HG02943 (cell line): ENCODE measurements around the gene NLK.

Experiments
- ATAC-seq: cut with Tn5 transposase; IDR thresholded peaks from one replicate; pipeline ENCODE4 v1.9.1; 2021; ENCODE audit warnings: mild to moderate bottlenecking, low read depth, moderate library complexity; ENCODE audit not compliant: unreplicated experiment

NLK gene

DNA sequence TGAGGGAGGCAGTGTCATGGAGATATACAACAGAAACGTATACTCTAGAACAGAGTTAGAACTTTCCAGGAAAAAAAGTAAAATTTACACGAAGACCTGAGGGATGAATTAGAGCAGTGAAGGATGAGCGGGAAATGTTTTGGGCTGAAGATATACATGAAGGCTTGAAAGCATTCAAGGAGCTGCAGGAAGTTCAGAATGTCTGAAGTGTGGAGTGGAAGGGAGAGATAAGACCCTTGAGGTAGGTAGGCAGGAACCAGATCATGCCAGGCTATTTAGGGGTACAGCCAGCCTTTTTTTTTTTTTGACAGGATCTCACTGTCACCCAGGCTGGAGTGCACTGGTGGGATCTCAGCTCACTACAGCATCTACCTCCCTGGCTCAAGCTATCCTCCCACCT, 3.2 kb upstream of the NLK start:
- no peak for ATAC-seq

GRCh38 chr17:28040406-28040805, 2.1 kb upstream of the NLK start:
- ATAC-seq, result no peak

- ATAC-seq, result peak; percentile 89
Measured at GRCh38 chr17:28041068-28041843, 1.2 kb upstream of the NLK start.

DNA sequence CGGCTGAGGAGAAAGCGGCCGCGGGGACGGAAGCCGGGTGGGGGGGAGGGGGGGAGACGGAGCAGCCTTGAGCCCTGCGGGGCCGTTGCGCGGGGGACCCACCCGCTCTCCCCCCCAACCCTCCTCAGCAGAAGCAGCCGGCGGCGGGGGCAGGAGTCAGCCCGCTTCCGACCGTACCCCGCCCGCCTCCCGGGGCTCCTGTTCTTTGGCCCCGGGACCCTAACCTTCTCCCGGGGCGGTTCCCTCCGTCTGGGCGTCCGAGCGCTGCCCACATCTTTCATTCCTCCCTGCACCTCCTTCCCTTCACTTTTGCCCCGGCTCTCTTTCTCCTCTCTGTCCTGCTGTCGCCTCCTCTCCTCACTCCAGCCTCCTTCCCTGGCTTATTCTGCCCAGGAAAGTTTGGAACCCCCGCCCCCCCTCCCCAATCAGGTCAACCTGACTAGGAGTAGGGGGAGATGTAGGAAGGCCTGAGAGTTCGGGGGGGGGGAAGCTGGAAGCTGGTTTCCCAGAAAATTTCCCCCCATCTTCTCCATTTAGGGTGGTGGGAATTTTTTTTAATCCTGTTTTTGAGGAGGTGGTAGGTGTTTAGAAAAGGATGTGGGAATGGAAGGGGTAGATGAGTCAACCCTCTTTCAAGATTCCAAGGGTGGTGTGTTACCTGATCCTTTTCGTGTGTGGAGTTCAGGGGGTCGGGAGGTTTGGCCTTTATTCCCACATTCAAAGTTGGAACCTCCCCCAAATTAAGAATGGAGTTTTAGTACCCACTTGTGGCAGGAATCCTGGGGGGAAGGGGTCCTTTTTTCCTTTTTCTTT, 427 bp upstream of the NLK start:
- peak; percentile 8 for ATAC-seq

GRCh38 chr17:28042721-28043291, 329 bp downstream of the NLK start:
- no peak for ATAC-seq

DNA sequence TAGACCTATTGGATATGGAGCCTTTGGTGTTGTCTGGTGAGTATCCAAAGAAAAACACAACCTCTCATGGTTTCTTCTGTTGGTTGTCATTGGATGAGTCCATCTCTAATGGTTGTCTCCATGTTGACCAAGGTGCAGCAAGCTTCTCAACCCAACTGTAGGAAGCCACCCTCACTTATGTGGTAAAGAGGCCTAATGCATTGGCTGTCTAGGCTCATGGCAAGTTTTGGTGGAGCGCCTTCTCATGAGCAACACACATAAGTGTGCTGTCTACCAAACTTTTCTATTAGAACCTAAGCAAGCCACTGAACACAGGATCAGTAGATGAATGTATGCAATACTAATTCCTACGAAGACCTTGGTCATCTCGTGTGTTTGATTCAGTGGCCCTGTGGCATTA, 819 bp downstream of the NLK start:
- ATAC-seq, result no peak

- no peak for ATAC-seq
Measured at GRCh38 chr17:28043741-28044140, 1.3 kb downstream of the NLK start.

DNA sequence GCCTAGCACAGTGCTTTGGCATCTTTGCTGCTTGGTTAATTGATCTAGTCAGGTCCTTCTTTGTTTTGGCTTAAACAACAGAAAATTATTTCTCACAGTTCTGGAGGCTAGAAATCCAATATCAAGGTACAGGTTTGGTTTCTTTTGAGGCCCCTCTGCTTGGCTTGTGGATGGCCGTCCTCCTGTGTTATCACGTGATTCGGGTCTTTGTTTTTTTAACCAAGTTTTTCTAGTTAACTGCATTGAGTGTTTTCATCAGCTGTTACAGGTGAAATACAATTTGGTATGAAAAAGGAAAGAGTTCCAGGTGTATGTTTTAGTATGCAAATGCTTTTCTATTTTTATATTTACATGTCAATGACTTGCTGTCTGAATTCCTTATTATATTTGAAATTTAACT, 2.8 kb downstream of the NLK start:
- ATAC-seq, result no peak

- ATAC-seq, result no peak
Measured at GRCh38 chr17:28046034-28046825, 3.8 kb downstream of the NLK start.

GRCh38 chr17:28047806-28048205, 5.3 kb downstream of the NLK start:
- ATAC-seq, result no peak

DNA sequence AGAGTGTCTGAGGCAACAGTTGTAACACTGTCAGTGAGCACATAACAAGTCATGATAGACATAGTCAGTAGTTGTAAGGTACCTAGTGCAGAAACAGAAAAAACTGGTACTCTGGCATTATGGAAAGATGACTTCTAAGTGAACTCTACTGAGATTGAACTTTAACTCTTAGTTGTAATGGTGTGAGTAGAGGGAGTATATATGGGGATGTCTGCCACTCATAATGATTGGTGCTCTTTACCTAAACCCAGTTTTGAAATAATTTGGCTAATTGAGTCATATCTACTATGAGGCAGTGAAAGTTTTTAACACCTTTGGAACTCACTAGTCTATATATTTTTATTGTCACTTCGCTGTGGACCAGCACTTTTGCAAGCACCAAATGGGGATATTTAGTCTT, 6.6 kb downstream of the NLK start:
- ATAC-seq, result no peak

- ATAC-seq, result no peak
Measured at GRCh38 chr17:28053044-28053670, 10.7 kb downstream of the NLK start.

GRCh38 chr17:28053725-28054124, 11.2 kb downstream of the NLK start:
- ATAC-seq, result no peak

DNA sequence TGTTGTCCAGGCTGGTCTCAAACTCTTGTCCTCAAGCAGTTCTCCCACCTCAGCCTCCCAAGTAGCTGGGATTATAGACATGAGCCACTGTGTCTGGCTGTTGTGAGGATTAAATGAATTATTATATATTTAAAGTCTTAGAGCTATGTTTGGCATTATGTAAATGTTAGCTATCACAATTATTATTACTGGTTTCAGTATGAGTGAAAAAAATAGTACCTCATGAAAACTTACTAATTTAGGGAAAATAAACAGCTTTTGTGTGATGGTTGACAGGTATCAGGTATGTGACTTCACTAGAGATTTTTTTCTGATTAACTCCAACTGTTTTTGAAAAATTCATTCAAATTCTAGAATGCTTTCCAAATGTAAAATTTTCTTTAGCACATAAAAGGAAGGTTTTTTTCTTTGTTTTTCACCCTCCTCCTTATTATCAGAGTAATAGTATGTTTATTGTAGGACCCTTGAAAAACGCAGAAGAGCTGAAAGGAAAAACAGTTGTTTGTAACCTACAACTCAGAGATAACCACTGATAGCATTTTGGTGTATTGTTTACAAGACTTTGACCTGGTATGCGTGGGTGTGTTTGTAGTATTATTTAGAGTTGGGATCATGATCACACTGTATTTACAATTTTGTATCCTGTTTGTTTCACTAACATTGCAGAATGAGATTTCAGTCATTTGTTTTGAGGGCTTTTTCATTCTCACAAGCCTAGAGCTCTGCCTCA, 13.2 kb downstream of the NLK start:
- ATAC-seq, result no peak

GRCh38 chr17:28056276-28056620, 13.8 kb downstream of the NLK start:
- no peak for ATAC-seq

DNA sequence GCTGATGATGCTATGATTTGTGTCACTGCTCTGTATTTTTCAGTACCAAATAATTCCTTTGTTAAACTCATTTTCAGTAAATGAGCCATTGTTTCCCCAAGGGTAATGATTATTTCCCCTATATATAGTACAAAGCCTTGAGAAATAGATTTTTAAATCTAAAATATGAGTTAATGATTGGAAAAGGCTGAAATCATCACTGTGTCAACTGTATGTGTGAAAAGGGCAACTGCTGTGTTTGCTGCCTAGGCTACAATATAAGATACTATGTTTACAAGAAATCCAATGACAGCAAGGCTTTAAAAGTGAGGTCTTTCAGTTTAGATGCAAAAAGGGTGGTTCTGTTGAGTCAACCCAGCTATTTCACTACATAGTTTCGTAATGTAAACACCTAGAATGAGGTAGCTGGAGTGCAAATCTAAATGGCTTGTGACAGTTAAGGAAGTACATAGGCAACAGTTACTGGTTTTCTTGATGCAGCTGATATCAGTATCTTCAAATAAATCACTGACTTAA, 15.3 kb downstream of the NLK start:
- peak; percentile 65 for ATAC-seq

- no peak for ATAC-seq
Measured at GRCh38 chr17:28059675-28060074, 17.2 kb downstream of the NLK start.

DNA sequence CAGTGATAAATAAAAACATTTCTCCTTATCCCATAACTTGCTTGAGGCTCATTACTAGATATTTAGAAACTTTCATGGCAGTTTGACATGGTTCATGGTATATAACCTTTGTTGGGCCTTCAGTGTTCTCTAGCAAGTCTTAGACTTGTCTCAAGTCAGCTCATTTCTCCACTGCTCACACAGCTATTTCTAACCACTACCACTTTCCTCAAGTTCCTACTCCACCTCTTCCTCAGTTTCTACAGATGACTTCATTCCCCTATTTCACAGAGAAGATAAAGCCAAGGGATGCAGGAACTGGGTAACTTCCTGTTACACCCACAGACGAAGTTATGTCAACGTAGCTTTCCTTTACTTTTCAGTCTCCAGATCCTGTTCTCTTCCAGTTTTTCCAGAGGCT, 23.2 kb downstream of the NLK start:
- ATAC-seq, result no peak

DNA sequence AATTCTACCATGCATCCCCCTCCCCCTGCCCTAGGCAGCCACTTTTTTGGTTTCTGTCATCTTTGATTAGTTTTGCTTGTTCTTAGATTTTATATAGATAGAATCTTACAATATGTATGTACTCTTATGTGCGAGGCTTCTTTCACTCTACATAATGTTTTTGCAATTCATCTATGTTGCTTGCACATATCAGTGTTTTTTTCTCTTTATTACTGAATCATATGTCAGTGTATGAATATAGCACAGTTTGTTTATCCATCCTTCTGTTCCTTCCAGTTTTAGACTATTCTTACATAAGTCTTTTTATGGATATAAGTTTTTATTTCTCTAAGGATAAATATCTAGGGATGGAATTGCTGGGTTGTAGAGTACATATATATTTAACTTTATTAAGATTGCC, 26.6 kb downstream of the NLK start:
- no peak for ATAC-seq

DNA sequence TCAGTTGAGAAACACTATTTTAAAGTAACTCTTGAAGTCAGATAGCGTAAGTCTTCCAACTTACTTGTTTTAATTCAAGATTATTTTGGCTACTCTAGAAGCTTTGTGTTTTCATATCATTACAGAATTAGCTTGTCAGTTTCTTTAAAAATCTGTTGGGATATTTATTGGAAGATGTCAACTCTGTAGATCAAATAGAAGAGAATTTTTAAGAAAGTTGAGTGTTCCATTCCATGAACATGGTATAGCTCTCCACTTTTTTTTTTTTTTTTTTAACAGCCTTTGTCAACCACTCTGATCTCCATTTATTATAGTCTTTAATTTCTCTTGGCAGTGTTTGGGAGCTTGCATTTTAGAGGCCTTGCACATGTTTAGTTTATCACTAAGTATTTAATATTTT, 28.7 kb downstream of the NLK start:
- ATAC-seq, result no peak
